Activated CD8-positive, alpha-beta T cell treated with anti-CD3 and anti-CD28 coated beads for 36 hours (primary cell): ENCODE results near the gene TCEANC2. TPM values are rescaled to one million over a fixed set of nuclear protein-coding genes. Genes with fewer than 3 reads are reported as not detected.

Experiments used
- ATAC-seq: fragments of 200-7000 bp; cut with Tn5 transposase; one replicate; pipeline ENCODE4 v1.10.0; 2021; ENCODE audit warnings: mild to moderate bottlenecking, moderate library complexity
- CTCF ChIA-PET: fragments of 350-600 bp; sonication (Branson Sonifier 250); formaldehyde crosslinking; loops from one replicate; lab custom pipeline; 2021; ENCODE audit warnings: antibody characterized with exemption; lab: Charles Lee
- POLR2A ChIA-PET: fragments of 350-600 bp; sonication (Branson Sonifier 250); formaldehyde crosslinking; loops from one replicate; lab custom pipeline; 2021; ENCODE audit warnings: antibody characterized with exemption; lab: Charles Lee
- DNase-seq: peaks from one replicate; pipeline ENCODE4 v3.0.0-alpha.2; 2020
- H3K27ac Mint-ChIP-seq: one replicate; pipeline ENCODE4 v1.8.0; 2021; ENCODE audit warnings: mild to moderate bottlenecking, mixed read lengths
- H3K27me3 Mint-ChIP-seq: one replicate; pipeline ENCODE4 v1.8.0; 2021; ENCODE audit warnings: mixed read lengths
- H3K36me3 Mint-ChIP-seq: one replicate; pipeline ENCODE4 v1.8.0; 2021; ENCODE audit warnings: low read depth, mixed read lengths
- H3K4me1 Mint-ChIP-seq: one replicate; pipeline ENCODE4 v1.8.0; 2021; ENCODE audit warnings: low read depth, mixed read lengths
- H3K4me3 Mint-ChIP-seq: one replicate; pipeline ENCODE4 v1.8.0; 2021; ENCODE audit warnings: mild to moderate bottlenecking, moderate library complexity, mixed read lengths
- H3K9me3 Mint-ChIP-seq: one replicate; pipeline ENCODE4 v1.8.0; 2021; ENCODE audit warnings: mixed read lengths
- CTCF ChIP-seq: fragments of 200-600 bp; IDR thresholded peaks from one replicate; pipeline ENCODE4 v1.8.0; 2022; ENCODE audit warnings: antibody characterized with exemption, mild to moderate bottlenecking
- intact Hi-C: fragments of 100-400 bp; cut with micrococcal nuclease; formaldehyde crosslinking; loops from one replicate; pipeline ENCODE4 v1.10.0; 2022
- total RNA-seq, 2 experiments: library from RNA; stranded (reverse); gene quantifications; one replicate each; pipeline ENCODE4 v1.2.3, GENCODE V29; 2021

TCEANC2 gene
- total RNA-seq, 2 experiments from 2014 or later: 11.1 to 11.2 TPM

GRCh38 chr1:54012863-54013262, 40.5 kb upstream of the TCEANC2 start:
- ChIA-PET CTCF (interaction anchor here (1.4 kb wide), 1 partner anchor 152 kb away, joined by 4 read pairs; no protein-coding TSS in a partner anchor), POLR2A (no interaction called here)
- H3K4me3 Mint-ChIP-seq: no peak overlapping the region
- H3K27me3 Mint-ChIP-seq: peaks cover 2% of the 10 kb centered on the region
- no peak for TF ChIP-seq CTCF
- no peak overlapping the region for H3K27ac Mint-ChIP-seq
- no peaks in the 10 kb centered on the region for H3K36me3 Mint-ChIP-seq
- no peaks in the 10 kb centered on the region for H3K4me1 Mint-ChIP-seq
- no peak for ATAC-seq
- no peak for DNase-seq
- intact Hi-C loops: no loop called here
- H3K9me3 Mint-ChIP-seq: no peaks in the 10 kb centered on the region

GRCh38 chr1:54013393-54014008, 39.9 kb upstream of the TCEANC2 start:
- ATAC-seq (no peak), DNase-seq (no peak)
- Mint-ChIP-seq H3K27ac (no peak overlapping the region), H3K4me3 (no peak overlapping the region), H3K36me3 (no peaks in the 10 kb centered on the region), H3K9me3 (no peaks in the 10 kb centered on the region), H3K4me1 (no peaks in the 10 kb centered on the region), H3K27me3 (peaks cover 2% of the 10 kb centered on the region)
- TF ChIP-seq CTCF: no peak
- intact Hi-C loops: no loop called here
- CTCF ChIA-PET: interaction anchor here (1.4 kb wide), 1 partner anchor 153 kb away, joined by 4 read pairs; no protein-coding TSS in a partner anchor
- POLR2A ChIA-PET: no interaction called here

- H3K4me3 Mint-ChIP-seq: no peak overlapping the region
These were observed 39.3 kb upstream of the TCEANC2 start for GRCh38 chr1:54014009-54014629.

GRCh38 chr1:54016343-54017282, 36.8 kb upstream of the TCEANC2 start:
- Mint-ChIP-seq H3K27ac (no peak overlapping the region), H3K27me3 (no peaks in the 10 kb centered on the region), H3K4me3 (no peak overlapping the region), H3K36me3 (no peaks in the 10 kb centered on the region), H3K4me1 (no peaks in the 10 kb centered on the region), H3K9me3 (no peaks in the 10 kb centered on the region)
- ATAC-seq (no peak), DNase-seq (no peak)
- intact Hi-C loops: no loop called here
- TF ChIP-seq CTCF: no peak
- POLR2A ChIA-PET: no interaction called here
- CTCF ChIA-PET: interaction anchor here (1.3 kb wide), 1 partner anchor 65 kb away, joined by 5 read pairs; no protein-coding TSS in a partner anchor

More at GRCh38 chr1:54014009-54014629, 39.3 kb upstream of the TCEANC2 start:
- no peak for TF ChIP-seq CTCF
- Mint-ChIP-seq H3K36me3 (no peaks in the 10 kb centered on the region), H3K27ac (no peak overlapping the region), H3K27me3 (peaks cover 2% of the 10 kb centered on the region), H3K9me3 (no peaks in the 10 kb centered on the region), H3K4me1 (no peaks in the 10 kb centered on the region)
- no peak for ATAC-seq
- POLR2A ChIA-PET: no interaction called here
- DNase-seq: no peak
- CTCF ChIA-PET: no interaction called here
- intact Hi-C loops: no loop called here
